ENCODE results near the gene PRSS50. TPM values are rescaled to one million over a fixed set of nuclear protein-coding genes. Genes with fewer than 3 reads are reported as not detected.

Gene PRSS50, protein sequence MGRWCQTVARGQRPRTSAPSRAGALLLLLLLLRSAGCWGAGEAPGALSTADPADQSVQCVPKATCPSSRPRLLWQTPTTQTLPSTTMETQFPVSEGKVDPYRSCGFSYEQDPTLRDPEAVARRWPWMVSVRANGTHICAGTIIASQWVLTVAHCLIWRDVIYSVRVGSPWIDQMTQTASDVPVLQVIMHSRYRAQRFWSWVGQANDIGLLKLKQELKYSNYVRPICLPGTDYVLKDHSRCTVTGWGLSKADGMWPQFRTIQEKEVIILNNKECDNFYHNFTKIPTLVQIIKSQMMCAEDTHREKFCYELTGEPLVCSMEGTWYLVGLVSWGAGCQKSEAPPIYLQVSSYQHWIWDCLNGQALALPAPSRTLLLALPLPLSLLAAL
- total RNA-seq = not detected
- 0.04 TPM for total RNA-seq (2013)
- total RNA-seq = 0 to 0.06 (median 0) reads per million in 29 experiments

DNA sequence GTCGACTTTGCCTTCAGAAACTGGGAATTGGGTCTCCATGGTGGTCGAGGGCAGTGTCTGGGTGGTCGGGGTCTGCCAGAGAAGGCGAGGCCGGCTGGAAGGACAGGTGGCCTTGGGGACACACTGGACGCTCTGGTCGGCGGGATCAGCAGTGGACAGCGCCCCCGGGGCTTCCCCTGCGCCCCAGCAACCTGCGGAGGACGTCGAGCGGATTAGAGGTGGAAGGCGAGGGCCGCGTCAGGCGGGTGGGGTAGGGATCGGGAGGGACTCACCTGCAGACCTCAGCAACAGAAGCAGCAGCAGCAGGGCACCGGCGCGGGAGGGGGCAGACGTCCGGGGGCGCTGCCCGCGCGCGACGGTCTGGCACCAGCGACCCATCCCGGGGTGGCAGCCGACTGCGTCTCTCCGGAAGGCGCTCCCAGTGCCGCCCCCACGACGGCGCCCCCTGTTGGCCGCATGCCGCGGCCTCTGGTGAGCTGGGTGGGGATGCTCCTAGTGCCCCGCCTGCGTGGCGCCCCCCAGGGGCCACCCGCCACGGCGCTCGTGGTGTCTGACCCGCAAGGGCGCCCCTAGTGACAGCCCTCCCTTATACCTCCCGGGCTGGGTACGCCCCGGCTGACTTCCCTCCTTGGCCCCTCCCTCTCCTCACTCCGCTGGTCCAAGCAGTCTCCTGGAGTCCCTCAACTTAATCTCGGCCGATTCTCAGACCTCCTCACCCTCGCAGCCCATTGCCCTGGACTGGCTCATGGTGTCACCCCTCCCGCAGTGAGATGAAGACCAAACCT, at the start of gene PRSS50:
PRSS50 (minus strand) TSS at position 423 of the 785 bp plus-strand sequence; CDS start at position 378, 45 bp downstream.
- H3K9me3 Mint-ChIP-seq = no peaks in the 10 kb centered on the region
- Histone ChIP-seq H3K27ac (ENCODE audit: low read length) (no peak within 1 kb of the TSS), H3K9me3 (no peaks in the 10 kb centered on the region), H3K4me1 (ENCODE audit: control insufficient read depth in 1 of 2, extremely low read depth in 1 of 2, insufficient read depth in 2 of 2, low read length in 2 of 2) (no peaks in the 10 kb centered on the region), H3K36me3 (ENCODE audit: control insufficient read depth in 2 of 2, extremely low read depth in 1 of 2, insufficient read depth in 1 of 2, low read length in 1 of 2) (no peaks in the 10 kb centered on the region), H3K27me3 (replicated peaks in 1 of 2; ENCODE audit: control insufficient read depth in 2 of 2, extremely low read depth in 1 of 2, insufficient read depth in 2 of 2, low read length in 1 of 2) (peaks cover 0 to 26% of the 10 kb centered on the region in 2 experiments), H3K4me3 (ENCODE audit: control insufficient read depth in 1 of 2, extremely low read depth in 1 of 2, low read length in 1 of 2) (no peak within 1 kb of the TSS)
- peaks cover 18 to 21% of the 10 kb centered on the region in 2 donors for H3K27me3 Mint-ChIP-seq
- POLR2A ChIA-PET = no interaction called here
- WGBS (ENCODE audit: insufficient coverage) = 67% methylated on average over 57 of the region's 61 CpGs
- peaks cover 0 to 3% (median 2%) of the 10 kb centered on the region in 3 donors for H3K4me1 Mint-ChIP-seq
- peak in 9 of 35 experiments; percentile 14 to 47 (median 30) for DNase-seq
- no peaks in the 10 kb centered on the region for H3K36me3 Mint-ChIP-seq
- no peak within 1 kb of the TSS for H3K27ac Mint-ChIP-seq
- ATAC-seq (replicated peaks in 1 of 4) = peak in 2 of 4 experiments; percentile 52 to 58
- CTCF ChIA-PET = no interaction called here
- H3K4me3 Mint-ChIP-seq = no peak within 1 kb of the TSS

GRCh38 chr3:46764206-46764605, 46.5 kb upstream of the PRSS50 start:
- peaks cover 6 to 15% of the 10 kb centered on the region in 2 donors for H3K27me3 Mint-ChIP-seq
- ChIA-PET POLR2A (interaction anchor here in 1 of 2 donors (0.6 kb wide), 1 partner anchor 170 kb away, joined by 3 read pairs; no protein-coding TSS in a partner anchor), CTCF (no interaction called here)
- H3K9me3 Mint-ChIP-seq = peaks cover 8 to 44% (median 8%) of the 10 kb centered on the region in 3 donors
- peaks cover 8% of the 10 kb centered on the region for H3K36me3 Mint-ChIP-seq
- H3K4me1 Mint-ChIP-seq = no peaks in the 10 kb centered on the region
- no peaks in the 10 kb centered on the region for H3K9me3 ChIP-seq
- no CpG with 5 or more reads among the region's 1 CpG for WGBS (ENCODE audit: insufficient coverage)
- no peaks in the 10 kb centered on the region for H3K4me1 ChIP-seq (ENCODE audit: control insufficient read depth in 1 of 2, extremely low read depth in 1 of 2, insufficient read depth in 2 of 2, low read length in 2 of 2)
- no peak overlapping the region for H3K27ac Mint-ChIP-seq
- no peak overlapping the region for H3K27ac ChIP-seq (ENCODE audit: low read length)
- no peak for DNase-seq
- ATAC-seq (replicated peaks in 1 of 4) = no peak
- peaks cover 0 to 12% of the 10 kb centered on the region in 2 experiments for H3K27me3 ChIP-seq (replicated peaks in 1 of 2; ENCODE audit: control insufficient read depth in 2 of 2, extremely low read depth in 1 of 2, insufficient read depth in 2 of 2, low read length in 1 of 2)
- no peaks in the 10 kb centered on the region for H3K36me3 ChIP-seq (ENCODE audit: control insufficient read depth in 2 of 2, extremely low read depth in 1 of 2, insufficient read depth in 1 of 2, low read length in 1 of 2)
- H3K4me3 Mint-ChIP-seq = no peak overlapping the region
- no peak overlapping the region for H3K4me3 ChIP-seq (ENCODE audit: control insufficient read depth in 1 of 2, extremely low read depth in 1 of 2, low read length in 1 of 2)

- ChIA-PET POLR2A (no interaction called here), CTCF (interaction anchor here in 1 of 2 donors (0.6 kb wide), 1 partner anchor 871 kb away, joined by 3 read pairs; no protein-coding TSS in a partner anchor)
- no peak for DNase-seq
- Mint-ChIP-seq H3K4me3 (no peak overlapping the region), H3K27me3 (peaks cover 8 to 15% of the 10 kb centered on the region in 2 donors), H3K27ac (no peak overlapping the region), H3K9me3 (peaks cover 7 to 44% (median 8%) of the 10 kb centered on the region in 3 donors), H3K36me3 (peaks cover 8% of the 10 kb centered on the region), H3K4me1 (no peaks in the 10 kb centered on the region)
- ATAC-seq (replicated peaks in 1 of 4) = no peak
- Histone ChIP-seq H3K4me3 (ENCODE audit: control insufficient read depth in 1 of 2, extremely low read depth in 1 of 2, low read length in 1 of 2) (no peak overlapping the region), H3K4me1 (ENCODE audit: control insufficient read depth in 1 of 2, extremely low read depth in 1 of 2, insufficient read depth in 2 of 2, low read length in 2 of 2) (no peaks in the 10 kb centered on the region), H3K27ac (ENCODE audit: low read length) (no peak overlapping the region), H3K36me3 (ENCODE audit: control insufficient read depth in 2 of 2, extremely low read depth in 1 of 2, insufficient read depth in 1 of 2, low read length in 1 of 2) (no peaks in the 10 kb centered on the region), H3K9me3 (no peaks in the 10 kb centered on the region), H3K27me3 (replicated peaks in 1 of 2; ENCODE audit: control insufficient read depth in 2 of 2, extremely low read depth in 1 of 2, insufficient read depth in 2 of 2, low read length in 1 of 2) (peaks cover 0 to 9% of the 10 kb centered on the region in 2 experiments)
Observed at GRCh38 chr3:46763178-46763577, 45.5 kb upstream of the PRSS50 start.

- Mint-ChIP-seq H3K27ac (no peak overlapping the region), H3K9me3 (peaks cover 6 to 25% (median 7%) of the 10 kb centered on the region in 3 donors), H3K4me1 (no peaks in the 10 kb centered on the region), H3K27me3 (peaks cover 9 to 23% of the 10 kb centered on the region in 2 donors), H3K4me3 (no peak overlapping the region), H3K36me3 (peaks cover 8% of the 10 kb centered on the region)
- ChIA-PET POLR2A (no interaction called here), CTCF (no interaction called here)
- H3K27me3 ChIP-seq (replicated peaks in 1 of 2; ENCODE audit: control insufficient read depth in 2 of 2, extremely low read depth in 1 of 2, insufficient read depth in 2 of 2, low read length in 1 of 2) = peaks cover 0 to 17% of the 10 kb centered on the region in 2 experiments
- H3K4me1 ChIP-seq (ENCODE audit: control insufficient read depth in 1 of 2, extremely low read depth in 1 of 2, insufficient read depth in 2 of 2, low read length in 2 of 2) = no peaks in the 10 kb centered on the region
- no peak overlapping the region for H3K27ac ChIP-seq (ENCODE audit: low read length)
- no peaks in the 10 kb centered on the region for H3K36me3 ChIP-seq (ENCODE audit: control insufficient read depth in 2 of 2, extremely low read depth in 1 of 2, insufficient read depth in 1 of 2, low read length in 1 of 2)
- no peaks in the 10 kb centered on the region for H3K9me3 ChIP-seq
- DNase-seq (no peak), ATAC-seq (replicated peaks in 1 of 4) (no peak)
- 100% methylated on average over 1 of the region's 5 CpGs for WGBS (ENCODE audit: insufficient coverage)
- H3K4me3 ChIP-seq (ENCODE audit: control insufficient read depth in 1 of 2, extremely low read depth in 1 of 2, low read length in 1 of 2) = no peak overlapping the region
Observed at GRCh38 chr3:46759239-46760167, 41.8 kb upstream of the PRSS50 start.

GRCh38 chr3:46756642-46757041, 39.0 kb upstream of the PRSS50 start:
- Mint-ChIP-seq H3K27me3 (peaks cover 4 to 14% of the 10 kb centered on the region in 2 donors), H3K4me3 (no peak overlapping the region), H3K27ac (no peak overlapping the region), H3K4me1 (peaks cover 6 to 8% (median 8%) of the 10 kb centered on the region in 3 donors), H3K9me3 (peaks cover 0 to under 1% (median 0%) of the 10 kb centered on the region in 3 donors), H3K36me3 (peaks cover 3% of the 10 kb centered on the region)
- no peak overlapping the region for H3K27ac ChIP-seq (ENCODE audit: low read length)
- H3K9me3 ChIP-seq = no peaks in the 10 kb centered on the region
- DNase-seq (no peak), ATAC-seq (replicated peaks in 1 of 4) (no peak)
- no peaks in the 10 kb centered on the region for H3K36me3 ChIP-seq (ENCODE audit: control insufficient read depth in 2 of 2, extremely low read depth in 1 of 2, insufficient read depth in 1 of 2, low read length in 1 of 2)
- ChIA-PET POLR2A (no interaction called here), CTCF (no interaction called here)
- 88% methylated on average over 26 of the region's 31 CpGs for WGBS (ENCODE audit: insufficient coverage)
- no peaks in the 10 kb centered on the region for H3K4me1 ChIP-seq (ENCODE audit: control insufficient read depth in 1 of 2, extremely low read depth in 1 of 2, insufficient read depth in 2 of 2, low read length in 2 of 2)
- H3K27me3 ChIP-seq (replicated peaks in 1 of 2; ENCODE audit: control insufficient read depth in 2 of 2, extremely low read depth in 1 of 2, insufficient read depth in 2 of 2, low read length in 1 of 2) = peaks cover 0 to 17% of the 10 kb centered on the region in 2 experiments
- no peak overlapping the region for H3K4me3 ChIP-seq (ENCODE audit: control insufficient read depth in 1 of 2, extremely low read depth in 1 of 2, low read length in 1 of 2)

- peaks cover 4 to 12% of the 10 kb centered on the region in 2 donors for H3K27me3 Mint-ChIP-seq
- peaks cover 6 to 8% (median 8%) of the 10 kb centered on the region in 3 donors for H3K4me1 Mint-ChIP-seq
- Histone ChIP-seq H3K9me3 (no peaks in the 10 kb centered on the region), H3K27me3 (replicated peaks in 1 of 2; ENCODE audit: control insufficient read depth in 2 of 2, extremely low read depth in 1 of 2, insufficient read depth in 2 of 2, low read length in 1 of 2) (peaks cover 0 to 13% of the 10 kb centered on the region in 2 experiments), H3K36me3 (ENCODE audit: control insufficient read depth in 2 of 2, extremely low read depth in 1 of 2, insufficient read depth in 1 of 2, low read length in 1 of 2) (no peaks in the 10 kb centered on the region), H3K4me3 (ENCODE audit: control insufficient read depth in 1 of 2, extremely low read depth in 1 of 2, low read length in 1 of 2) (no peak overlapping the region), H3K4me1 (ENCODE audit: control insufficient read depth in 1 of 2, extremely low read depth in 1 of 2, insufficient read depth in 2 of 2, low read length in 2 of 2) (no peaks in the 10 kb centered on the region), H3K27ac (ENCODE audit: low read length) (no peak overlapping the region)
- no peak for DNase-seq
- ChIA-PET POLR2A (no interaction called here), CTCF (no interaction called here)
- no peak overlapping the region for H3K4me3 Mint-ChIP-seq
- no peaks in the 10 kb centered on the region for H3K9me3 Mint-ChIP-seq
- WGBS (ENCODE audit: insufficient coverage) = 67% methylated on average over 1 of the region's 6 CpGs
- no peak for ATAC-seq (replicated peaks in 1 of 4)
- H3K36me3 Mint-ChIP-seq = peaks cover under 1% of the 10 kb centered on the region
- no peak overlapping the region for H3K27ac Mint-ChIP-seq
Observed at GRCh38 chr3:46755646-46756045, 38.0 kb upstream of the PRSS50 start.
